Inflammatory macrophage (primary cell): ENCODE measurements around the gene C12orf57.
"Not testable (repeated sequence)": the region's sequence is repeated elsewhere in the genome, so short reads cannot be mapped to it uniquely, and the experiment has no call there.

Experiments
- DNase-seq, 2 donors: peaks; one replicate each; pipeline ENCODE4 v3.0.0-alpha.2; 2020 to 2022
- total RNA-seq, 18 experiments: gene quantifications; one replicate each; lab custom pipeline; 2026; ENCODE audit warnings: mixed read lengths in 6 of 18, inconsistent platforms in 2 of 18; lab: John Stamatoyannopoulos, UW

The C12orf57 gene, protein sequence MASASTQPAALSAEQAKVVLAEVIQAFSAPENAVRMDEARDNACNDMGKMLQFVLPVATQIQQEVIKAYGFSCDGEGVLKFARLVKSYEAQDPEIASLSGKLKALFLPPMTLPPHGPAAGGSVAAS
- 3.3 to 12.9 (median 5.0) reads per million in 18 experiments for total RNA-seq

GRCh38 chr12:6943722-6944380 lies at the start of gene C12orf57, which contains the start of gene RNU7-1:
C12orf57 (plus strand) TSS chr12:6944022; CDS start chr12:6944122, 100 bp downstream.
RNU7-1 (plus strand) TSS chr12:6943816.
- DNase-seq: peak; percentile 90 to 95

DNA sequence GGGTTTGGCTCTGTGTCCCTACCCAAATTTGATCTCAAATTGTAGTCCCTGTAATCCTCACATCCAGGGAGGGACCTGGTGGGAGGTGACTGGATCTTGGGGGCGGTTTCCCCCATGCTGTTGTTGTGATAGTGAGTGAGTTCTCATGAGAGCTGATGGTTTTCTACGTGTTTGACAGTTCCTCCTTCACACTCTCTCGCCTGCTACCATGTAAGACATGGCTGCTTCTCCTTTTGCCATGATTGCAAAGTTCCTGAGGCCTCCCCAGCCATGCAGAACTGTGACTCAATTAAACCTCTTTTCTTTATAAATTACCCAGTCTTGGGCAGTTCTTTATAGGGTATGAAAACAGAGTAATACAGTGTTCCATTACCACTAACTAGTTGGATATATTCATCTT lies 49.5 kb upstream of the C12orf57 start:
- peak; percentile 58 to 70 for DNase-seq

DNA sequence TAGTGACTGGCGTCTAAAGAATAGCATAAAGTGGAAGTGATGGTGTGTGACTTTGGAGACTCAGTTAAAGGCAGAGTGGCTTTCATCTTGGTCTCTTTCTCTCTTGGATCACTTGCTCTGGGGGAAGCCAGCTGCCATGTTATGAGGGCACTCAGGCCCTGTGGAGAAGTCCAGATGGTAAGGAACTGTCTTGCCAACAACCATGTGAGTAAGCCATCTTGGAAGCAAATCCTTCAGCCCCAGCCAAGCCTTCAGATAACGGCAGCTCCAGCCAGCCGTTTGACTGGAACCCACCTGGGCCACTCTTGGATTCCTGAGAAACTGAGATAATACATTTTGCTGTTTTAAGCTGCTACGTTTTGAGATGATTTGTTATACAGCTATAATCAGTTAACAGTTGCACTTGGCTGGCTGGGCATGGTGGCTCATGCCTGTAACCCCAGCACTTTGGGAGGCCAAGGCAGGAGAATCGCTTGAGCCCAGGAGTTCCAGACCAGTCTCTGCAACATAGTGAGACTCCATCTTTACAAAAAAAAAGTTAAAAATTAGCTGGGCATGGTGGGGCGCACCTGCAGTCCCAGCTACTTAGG lies 46.9 kb upstream of the C12orf57 start:
- no peak for DNase-seq

GRCh38 chr12:6899427-6899826 lies 44.4 kb upstream of the C12orf57 start:
- no peak for DNase-seq

GRCh38 chr12:6899837-6900519 lies 43.8 kb upstream of the C12orf57 start:
- peak; percentile 84 to 88 for DNase-seq

GRCh38 chr12:6902448-6902847 lies 41.4 kb upstream of the C12orf57 start:
- DNase-seq: no peak

DNA sequence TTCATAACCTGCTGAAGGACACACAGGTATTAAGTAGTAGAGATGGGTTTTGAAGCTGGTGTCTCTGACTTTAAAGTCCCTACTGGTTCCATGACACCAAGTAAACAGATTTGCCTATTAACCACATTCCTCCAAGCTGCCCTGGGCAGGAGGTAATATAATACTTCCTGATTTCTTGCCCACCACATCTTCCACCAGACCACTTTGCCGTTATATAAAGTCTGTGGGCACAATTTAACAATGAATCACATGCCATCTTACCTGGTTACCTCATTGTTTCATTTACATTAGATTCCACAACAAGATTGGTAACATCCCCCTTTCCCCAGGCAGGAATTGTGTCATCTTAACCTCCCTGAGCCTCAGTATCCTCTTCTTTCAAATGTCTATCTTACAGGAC lies 40.1 kb upstream of the C12orf57 start:
- DNase-seq: no peak

DNA sequence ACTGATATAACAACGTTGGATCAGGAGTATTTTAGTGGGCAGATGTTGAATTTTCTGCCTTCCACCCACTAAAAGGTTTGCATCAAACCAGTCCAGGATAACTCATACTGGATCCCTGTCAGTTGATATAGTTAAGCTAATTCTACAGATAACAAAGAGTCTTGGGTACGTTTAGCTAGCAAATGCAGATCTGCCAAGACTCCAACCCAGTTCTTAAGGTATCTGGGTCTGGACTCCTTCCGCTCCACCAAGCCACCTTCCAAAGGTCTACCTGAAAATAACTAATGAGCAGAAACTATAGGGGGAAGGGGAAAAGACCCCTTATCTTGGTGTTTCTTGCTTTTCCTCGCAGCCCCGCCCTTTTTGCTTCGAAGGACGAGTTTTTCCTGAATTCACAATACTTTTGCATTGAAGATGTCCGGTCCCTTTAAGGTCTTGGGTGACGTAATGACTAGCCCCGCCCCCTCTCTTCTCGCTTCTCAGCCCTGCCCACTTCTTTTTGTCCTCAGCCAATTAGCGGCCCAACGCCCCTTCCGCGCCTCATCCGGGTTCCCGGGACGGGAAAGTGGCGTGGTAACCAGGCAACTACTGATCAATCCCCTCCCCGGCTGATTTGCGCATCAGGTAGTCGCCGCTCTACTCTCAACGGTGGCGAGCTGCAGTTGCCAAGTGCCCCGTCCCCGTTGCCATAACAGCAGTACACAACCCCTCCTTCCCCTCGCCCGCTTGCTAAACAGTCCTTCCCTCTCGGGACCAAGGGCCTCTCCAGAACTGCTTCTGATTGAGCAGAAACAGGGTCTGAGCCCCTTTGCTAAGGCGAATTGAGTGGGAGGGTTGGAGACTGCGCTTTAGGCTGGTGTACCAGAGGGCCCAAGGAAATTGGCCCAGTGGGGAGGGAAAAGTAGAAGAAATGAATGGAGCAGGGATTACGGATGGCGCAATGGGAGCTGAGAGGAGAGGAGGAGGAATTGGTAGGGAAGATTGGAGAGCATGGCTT lies 39.2 kb upstream of the C12orf57 start, which contains the start of gene LRRC23:
Gene LRRC23, plus strand, starts transcription at position 543 of the 997 bp plus-strand sequence. CDS start 812 bp downstream, outside the sequence.
- peak; percentile 95 to 97 for DNase-seq

DNA sequence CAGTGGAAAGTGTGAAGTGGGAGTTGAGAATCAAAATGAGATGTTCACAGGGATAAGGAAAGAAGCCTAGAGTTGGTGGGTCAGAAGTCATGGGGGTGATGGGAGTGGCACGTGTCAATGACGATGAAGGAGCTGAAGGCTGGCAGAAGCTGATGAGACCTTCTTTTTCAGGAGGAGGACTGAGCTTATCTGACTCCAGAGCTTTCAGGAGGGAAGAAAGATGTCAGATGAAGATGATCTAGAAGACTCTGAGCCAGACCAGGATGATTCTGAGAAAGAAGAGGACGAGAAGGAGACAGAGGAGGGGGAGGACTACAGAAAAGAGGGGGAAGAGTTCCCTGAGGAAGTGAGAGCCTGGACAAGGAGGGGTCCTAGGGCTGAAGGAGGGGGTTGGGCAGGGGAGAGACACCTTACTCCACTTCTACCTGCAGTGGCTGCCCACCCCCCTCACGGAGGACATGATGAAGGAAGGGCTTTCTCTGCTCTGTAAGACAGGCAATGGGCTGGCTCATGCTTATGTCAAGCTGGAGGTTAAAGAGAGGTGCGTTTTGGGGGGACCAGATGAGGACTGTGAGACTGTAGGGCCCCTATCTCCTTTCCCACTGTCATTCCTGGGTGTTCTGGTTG lies 38.3 kb upstream of the C12orf57 start:
- no peak for DNase-seq

- not testable (repeated sequence) for DNase-seq
These were observed 35.7 kb upstream of the C12orf57 start for GRCh38 chr12:6908141-6908540.

DNA sequence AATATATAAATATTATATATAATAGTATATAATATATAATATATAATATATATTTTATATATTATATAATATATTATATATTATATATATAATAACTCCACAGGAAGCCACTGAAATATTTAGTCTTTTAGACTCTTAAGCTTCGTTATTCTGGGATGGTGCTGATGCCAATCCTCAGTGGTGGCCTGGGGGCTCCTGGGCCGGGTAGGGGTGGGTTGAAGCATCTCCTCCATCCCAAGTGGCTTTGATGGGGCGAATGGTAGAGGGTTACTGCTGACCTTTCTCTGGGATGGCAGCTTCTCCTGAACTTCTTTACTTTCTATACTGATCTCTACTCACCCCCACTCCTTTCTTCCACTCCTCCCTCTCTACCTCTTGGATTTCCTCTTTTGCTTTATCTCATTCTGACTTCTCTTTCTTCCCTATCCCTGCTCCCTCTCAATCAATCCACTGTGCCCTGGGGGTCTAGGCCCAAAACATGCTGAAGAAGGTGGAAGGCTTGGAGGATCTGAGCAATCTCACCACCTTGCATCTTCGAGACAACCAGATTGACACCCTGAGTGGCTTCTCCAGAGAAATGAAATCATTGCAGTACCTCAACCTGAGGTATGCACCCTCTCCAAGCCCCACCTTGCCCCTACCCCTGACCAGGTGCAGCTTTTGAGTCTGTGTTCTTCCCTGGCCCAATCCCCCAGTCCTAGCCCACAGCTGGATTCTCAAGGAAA lies 34.2 kb upstream of the C12orf57 start:
- no peak for DNase-seq

DNA sequence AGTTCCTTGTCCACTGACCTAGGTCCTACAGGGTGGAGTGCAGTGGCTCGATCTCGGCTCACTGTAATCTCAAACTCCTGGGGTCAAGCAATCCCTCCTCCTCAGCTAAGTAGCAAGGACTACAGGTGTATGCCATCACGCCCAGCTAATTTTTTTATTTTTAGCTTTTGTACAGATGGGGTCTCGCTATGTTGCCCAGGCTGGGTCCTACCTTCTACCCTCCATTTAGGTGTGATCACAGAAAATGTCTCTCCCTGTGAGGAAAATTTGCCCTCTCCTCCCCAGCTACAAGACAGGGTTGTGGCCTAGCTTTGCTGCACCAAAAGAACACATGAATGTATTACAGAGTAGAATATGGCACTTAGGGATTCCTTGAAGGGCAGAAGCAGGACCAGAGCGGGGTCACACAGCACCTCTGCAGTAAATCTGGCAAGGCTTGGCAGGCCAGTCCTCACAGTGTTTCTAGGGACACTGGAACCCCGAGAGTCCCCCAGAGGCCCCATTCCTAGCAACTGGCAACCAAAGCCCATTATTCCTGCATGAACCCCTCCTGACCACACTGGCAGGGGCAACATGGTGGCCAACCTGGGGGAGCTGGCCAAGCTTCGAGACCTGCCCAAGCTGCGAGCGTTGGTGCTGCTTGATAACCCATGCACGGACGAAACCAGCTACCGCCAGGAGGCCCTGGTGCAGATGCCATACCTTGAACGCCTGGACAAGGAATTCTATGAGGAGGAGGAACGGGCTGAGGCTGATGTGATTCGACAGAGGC lies 31.5 kb upstream of the C12orf57 start:
- no peak for DNase-seq

DNA sequence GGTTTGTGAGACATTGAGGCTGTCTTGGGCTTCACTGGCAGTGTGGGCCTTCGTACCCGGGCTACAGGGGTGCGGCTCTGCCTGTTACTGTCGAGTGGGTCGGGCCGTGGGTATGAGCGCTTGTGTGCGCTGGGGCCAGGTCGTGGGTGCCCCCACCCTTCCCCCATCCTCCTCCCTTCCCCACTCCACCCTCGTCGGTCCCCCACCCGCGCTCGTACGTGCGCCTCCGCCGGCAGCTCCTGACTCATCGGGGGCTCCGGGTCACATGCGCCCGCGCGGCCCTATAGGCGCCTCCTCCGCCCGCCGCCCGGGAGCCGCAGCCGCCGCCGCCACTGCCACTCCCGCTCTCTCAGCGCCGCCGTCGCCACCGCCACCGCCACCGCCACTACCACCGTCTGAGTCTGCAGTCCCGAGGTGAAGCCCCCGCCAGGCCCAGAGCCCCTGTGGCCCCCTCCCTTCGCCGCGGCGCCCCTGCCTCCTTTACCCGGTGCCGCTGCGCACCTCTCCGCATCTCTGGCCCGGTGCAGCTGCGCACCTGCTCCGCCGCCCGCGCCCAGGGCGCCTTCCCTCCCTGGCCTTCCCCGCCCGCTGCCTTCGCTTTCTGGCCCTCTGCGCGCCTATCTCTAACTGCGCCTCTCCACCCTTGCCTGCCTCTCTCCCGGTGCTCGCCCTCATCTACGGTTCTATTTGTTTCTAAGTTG lies 29.4 kb upstream of the C12orf57 start, which contains the start of gene ENO2:
Gene ENO2, plus strand, starts transcription at position 335 of the 701 bp plus-strand sequence. CDS start 1,253 bp downstream, outside the sequence.
- DNase-seq: peak in 1 of 2 donors; percentile 52

DNA sequence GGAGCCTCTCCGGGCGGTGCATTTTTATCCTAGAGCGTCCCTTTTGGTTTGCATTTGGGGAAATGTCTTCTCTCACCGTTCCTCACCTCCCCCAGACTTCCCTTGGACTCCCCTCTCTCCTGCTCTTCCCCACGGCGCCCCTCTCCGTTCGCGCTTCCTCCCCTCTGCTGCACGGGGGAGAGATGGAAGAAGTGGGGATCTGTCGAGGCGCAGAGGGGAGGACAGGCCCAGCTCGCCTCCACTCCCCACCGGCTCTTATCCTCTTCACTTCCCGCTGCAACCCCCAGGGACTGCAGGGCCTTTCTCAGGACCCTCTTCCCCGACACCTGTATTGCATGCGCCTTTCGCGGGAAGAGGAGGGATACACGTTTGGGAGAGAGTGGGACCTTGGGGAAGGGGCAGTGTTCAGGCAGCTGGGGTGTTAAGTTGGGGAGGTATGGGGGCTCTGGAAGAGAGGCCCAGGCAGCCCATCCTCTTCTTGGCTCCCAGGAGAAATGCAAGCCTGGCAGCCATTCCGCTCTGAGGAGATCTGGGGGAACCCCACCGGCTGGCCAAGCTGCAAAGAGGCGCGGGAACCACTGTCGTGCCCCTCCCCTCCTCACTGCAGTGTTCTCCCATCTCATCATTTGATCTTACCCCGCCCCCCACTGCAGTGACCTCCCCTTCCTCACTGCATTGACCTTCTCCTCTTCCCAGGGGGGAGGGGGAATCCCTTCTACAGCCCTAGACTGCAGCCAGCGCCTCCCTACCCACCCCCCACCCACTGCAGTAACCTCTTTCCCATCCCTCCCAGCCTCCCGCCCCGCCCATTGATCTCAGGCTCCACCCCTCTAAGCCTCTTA lies 28.7 kb upstream of the C12orf57 start:
- no peak for DNase-seq

DNA sequence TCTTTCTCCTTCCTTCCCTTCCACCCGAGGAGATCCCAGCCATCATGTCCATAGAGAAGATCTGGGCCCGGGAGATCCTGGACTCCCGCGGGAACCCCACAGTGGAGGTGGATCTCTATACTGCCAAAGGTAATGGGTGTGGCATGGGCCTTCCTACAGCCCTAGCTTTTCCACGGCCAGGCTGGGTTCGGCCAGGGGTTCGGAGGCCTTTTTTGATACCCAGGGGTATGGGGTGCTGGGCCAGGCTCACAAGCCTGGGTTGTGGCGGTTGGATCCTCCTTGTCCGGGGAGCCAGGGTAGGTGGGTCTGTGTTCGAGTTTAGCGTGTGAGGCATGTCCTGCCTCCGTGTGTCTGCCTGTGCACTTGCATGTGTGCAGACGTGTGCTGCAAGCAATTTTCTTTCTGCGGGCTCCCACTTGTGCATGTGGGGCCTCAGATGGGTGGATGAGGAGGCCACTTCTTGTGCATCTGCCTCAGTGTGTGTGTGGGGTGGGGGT lies 28.0 kb upstream of the C12orf57 start:
- DNase-seq: no peak

DNA sequence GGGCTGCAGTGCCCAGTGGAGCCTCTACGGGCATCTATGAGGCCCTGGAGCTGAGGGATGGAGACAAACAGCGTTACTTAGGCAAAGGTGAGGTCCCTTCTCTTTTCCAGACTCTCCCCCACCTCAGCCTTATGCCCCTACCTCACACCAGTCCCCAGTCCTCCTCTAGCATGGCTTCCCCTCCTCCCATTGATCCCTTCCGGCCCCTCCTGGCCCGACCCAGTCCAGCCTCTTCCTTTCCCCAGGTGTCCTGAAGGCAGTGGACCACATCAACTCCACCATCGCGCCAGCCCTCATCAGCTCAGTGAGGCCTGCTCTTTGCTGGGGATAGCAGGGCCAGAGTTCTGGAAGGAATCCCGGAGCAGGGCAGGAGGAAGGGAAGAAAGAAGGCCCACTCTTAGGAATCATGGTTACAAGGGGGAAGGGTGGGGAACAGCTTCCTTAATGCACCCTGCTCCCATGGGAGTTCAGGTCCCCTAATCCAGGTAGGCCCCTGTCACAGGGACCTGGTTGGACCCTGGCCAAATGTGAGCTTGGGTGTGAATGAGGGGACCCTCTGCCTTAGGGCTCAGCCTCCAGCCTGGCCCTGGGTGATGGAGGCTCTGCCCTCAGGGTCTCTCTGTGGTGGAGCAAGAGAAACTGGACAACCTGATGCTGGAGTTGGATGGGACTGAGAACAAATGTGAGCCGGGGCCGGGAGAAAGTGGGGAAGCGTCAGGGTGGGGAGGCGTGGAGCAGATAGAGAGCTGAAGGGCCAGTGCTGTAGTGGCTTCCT lies 27.2 kb upstream of the C12orf57 start:
- DNase-seq: no peak
